Measurements from ENCODE around the gene OR1K1. TPM values are rescaled to one million over a fixed set of nuclear protein-coding genes. Genes with fewer than 3 reads are reported as not detected.

OR1K1 gene
- total and polyA plus RNA-seq, 8 donors: not detected

DNA sequence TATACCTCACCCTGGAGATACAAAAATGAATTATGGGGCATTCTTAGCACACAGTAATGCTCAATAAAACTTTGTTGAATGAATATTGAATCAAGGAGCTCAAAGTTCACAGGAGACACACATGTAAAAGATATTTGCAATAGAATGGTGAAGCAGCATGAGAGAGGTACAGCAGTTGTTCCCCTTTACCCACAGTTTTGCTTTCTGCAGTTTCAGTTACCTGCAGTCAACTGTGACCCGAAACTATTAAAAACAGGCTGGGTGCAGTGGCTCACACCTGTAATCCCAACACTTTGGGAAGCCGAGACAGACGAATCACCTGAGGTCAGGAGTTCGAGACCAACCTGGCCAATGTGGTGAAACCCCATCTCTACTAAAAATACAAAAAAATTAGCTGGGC lies 13.6 kb upstream of the OR1K1 start:
- Histone ChIP-seq H3K4me1 (no peaks in the 10 kb centered on the region), H3K9me3 (no peaks in the 10 kb centered on the region), H3K27me3 (no peaks in the 10 kb centered on the region), H3K4me3 (no peak overlapping the region), H3K27ac (no peak overlapping the region), H3K36me3 (no peaks in the 10 kb centered on the region)
- ATAC-seq (no peak), DNase-seq (no peak)
- intact Hi-C loops (cut with DNase I): no loop called here
- no peak for TF ChIP-seq CTCF (IDR thresholded peaks at IDR 0.05)

DNA sequence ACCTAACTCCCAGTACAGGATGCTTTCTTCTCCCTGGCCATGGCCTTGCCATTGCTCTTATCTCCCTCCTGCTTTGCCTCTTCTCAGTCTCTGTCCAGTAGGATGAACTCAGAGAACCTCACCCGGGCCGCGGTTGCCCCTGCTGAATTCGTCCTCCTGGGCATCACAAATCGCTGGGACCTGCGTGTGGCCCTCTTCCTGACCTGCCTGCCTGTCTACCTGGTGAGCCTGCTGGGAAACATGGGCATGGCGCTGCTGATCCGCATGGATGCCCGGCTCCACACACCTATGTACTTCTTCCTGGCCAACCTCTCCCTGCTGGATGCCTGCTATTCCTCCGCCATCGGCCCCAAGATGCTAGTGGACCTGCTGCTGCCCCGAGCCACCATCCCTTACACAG lies 11.1 kb upstream of the OR1K1 start, which contains the start of gene OR5C1:
OR5C1 (plus strand) TSS at position 103 of the 400 bp plus-strand sequence; CDS start at position 103, 0 bp downstream.
- DNase-seq (no peak), ATAC-seq (no peak)
- Histone ChIP-seq H3K4me1 (no peaks in the 10 kb centered on the region), H3K36me3 (no peaks in the 10 kb centered on the region), H3K4me3 (no peak within 1 kb of the TSS), H3K9me3 (no peaks in the 10 kb centered on the region), H3K27ac (no peak within 1 kb of the TSS), H3K27me3 (no peaks in the 10 kb centered on the region)
- TF ChIP-seq CTCF (IDR thresholded peaks at IDR 0.05): no peak
- intact Hi-C loops (cut with DNase I): no loop called here

- ATAC-seq (no peak), DNase-seq (no peak)
- no peak overlapping the region for H3K27ac ChIP-seq
- H3K27me3 ChIP-seq: no peaks in the 10 kb centered on the region
- TF ChIP-seq CTCF (IDR thresholded peaks at IDR 0.05): no peak
- intact Hi-C loops (cut with DNase I): no loop called here
- no peaks in the 10 kb centered on the region for H3K4me1 ChIP-seq
- H3K36me3 ChIP-seq: no peaks in the 10 kb centered on the region
- no peaks in the 10 kb centered on the region for H3K9me3 ChIP-seq
- no peak overlapping the region for H3K4me3 ChIP-seq
Observed at GRCh38 chr9:122789256-122790046, 10.5 kb upstream of the OR1K1 start.

- Histone ChIP-seq H3K27me3 (no peaks in the 10 kb centered on the region), H3K27ac (no peak overlapping the region), H3K4me1 (no peaks in the 10 kb centered on the region), H3K36me3 (no peaks in the 10 kb centered on the region), H3K4me3 (no peak overlapping the region), H3K9me3 (no peaks in the 10 kb centered on the region)
- ATAC-seq: no peak
- intact Hi-C loops (cut with DNase I): no loop called here
- TF ChIP-seq CTCF (IDR thresholded peaks at IDR 0.05): no peak
- no peak for DNase-seq
Observed at GRCh38 chr9:122791872-122792669, 7.9 kb upstream of the OR1K1 start.

Measured in left lung (tissue), 10 donors.